HEK293 (cell line): ENCODE measurements around the gene TNKS2.

Experiments used
- CTCF ChIA-PET: fragments of 350-600 bp; formaldehyde crosslinking; extraction: SDS; loops from one replicate; lab custom pipeline; 2021; ENCODE audit warnings: antibody characterized with exemption; lab: Yijun Ruan, JAX
- POLR2A ChIA-PET: fragments of 300-600 bp; formaldehyde crosslinking; extraction: SDS; loops from one replicate; lab custom pipeline; 2020; ENCODE audit warnings: antibody characterized with exemption, inconsistent platforms; lab: Yijun Ruan, JAX
- H3K27ac ChIP-seq: fragments of 200-500 bp; sonication (Bioruptor generic); 2 replicates; pipeline ENCODE4 v1.5.1; 2014; ENCODE audit warnings: low read depth, low read length, control low read depth, inconsistent platforms; ENCODE audit errors: extremely low read depth
- H3K36me3 ChIP-seq, 2 experiments: fragments of 200-500 bp in 1 of 2; sonication (Bioruptor generic) in 1 of 2; 1 replicate in 1 of 2; 2 replicates in 1 of 2; pipeline ENCODE4 v1.5.1; 2014 to 2017; ENCODE audit warnings: inconsistent platforms in 2 of 2, low read length in 2 of 2; ENCODE audit not compliant: control insufficient read depth in 2 of 2, insufficient read depth in 1 of 2
- H3K4me1 ChIP-seq: fragments of 200-500 bp; sonication (Bioruptor generic); 2 replicates; pipeline ENCODE4 v1.5.1; 2014; ENCODE audit warnings: mild to moderate bottlenecking, low read length, inconsistent platforms; ENCODE audit not compliant: control insufficient read depth, insufficient read depth
- H3K4me3 ChIP-seq: 2 replicates; pipeline ENCODE4 v1.5.1; 2011; ENCODE audit warnings: low read depth, mild to moderate bottlenecking, control low read depth, low read length, moderate library complexity
- H3K9me3 ChIP-seq: fragments of 200-500 bp; sonication (Bioruptor generic); 2 replicates; pipeline ENCODE4 v1.5.1; 2014; ENCODE audit warnings: low read depth, low read length, inconsistent platforms; ENCODE audit not compliant: control insufficient read depth, insufficient read depth
- BCL11A ChIP-seq: fragments of 450-650 bp; formaldehyde crosslinking; IDR thresholded peaks from 2 replicates; pipeline ENCODE4 v1.5.1; 2016; ENCODE audit warnings: low read depth, missing biosample characterization, missing genetic modification characterization
- GLI2 ChIP-seq: fragments of 450-650 bp; formaldehyde crosslinking; IDR thresholded peaks from 2 replicates; pipeline ENCODE4; 2017; ENCODE audit warnings: missing biosample characterization, missing genetic modification characterization, low read depth, borderline replicate concordance
- GLIS2 ChIP-seq: fragments of 450-650 bp; formaldehyde crosslinking; IDR thresholded peaks from 2 replicates; pipeline ENCODE4 v1.5.1; 2016; ENCODE audit warnings: missing biosample characterization, missing genetic modification characterization
- HOXA7 ChIP-seq: sonication (generic); formaldehyde crosslinking; IDR thresholded peaks from 2 replicates; pipeline ENCODE4 v1.8.1; 2022; ENCODE audit warnings: missing genetic modification reagents, borderline replicate concordance
- KLF7 ChIP-seq: fragments of 450-650 bp; formaldehyde crosslinking; IDR thresholded peaks from 2 replicates; pipeline ENCODE4 v1.5.1; 2016; ENCODE audit warnings: missing biosample characterization, missing genetic modification characterization, borderline replicate concordance
- SCRT1 ChIP-seq: fragments of 450-650 bp; formaldehyde crosslinking; IDR thresholded peaks from 2 replicates; pipeline ENCODE4 v1.5.1; 2016; ENCODE audit warnings: missing biosample characterization, missing genetic modification characterization, borderline replicate concordance
- YY2 ChIP-seq: fragments of 450-650 bp; formaldehyde crosslinking; IDR thresholded peaks from 2 replicates; pipeline ENCODE4 v1.5.1; 2016; ENCODE audit warnings: missing biosample characterization, missing genetic modification characterization
- ZBTB8A ChIP-seq: fragments of 450-650 bp; formaldehyde crosslinking; IDR thresholded peaks from 2 replicates; pipeline ENCODE4 v1.5.1; 2016; ENCODE audit warnings: missing biosample characterization, missing genetic modification characterization
- ZIC2 ChIP-seq: fragments of 450-650 bp; formaldehyde crosslinking; IDR thresholded peaks from 2 replicates; pipeline ENCODE4 v1.5.1; 2016; ENCODE audit warnings: missing biosample characterization, missing genetic modification characterization
- ZNF10 ChIP-seq: fragments of 450-650 bp; formaldehyde crosslinking; IDR thresholded peaks from 2 replicates; pipeline ENCODE4 v1.5.1; 2017; ENCODE audit warnings: missing biosample characterization, missing genetic modification characterization
- ZNF114 ChIP-seq: fragments of 450-650 bp; formaldehyde crosslinking; IDR thresholded peaks from 2 replicates; pipeline ENCODE4 v1.5.0; 2017; ENCODE audit warnings: missing biosample characterization, missing genetic modification characterization
- ZNF202 ChIP-seq: fragments of 450-650 bp; formaldehyde crosslinking; IDR thresholded peaks from 2 replicates; pipeline ENCODE4 v1.5.1; 2016; ENCODE audit warnings: missing biosample characterization, missing genetic modification characterization, borderline replicate concordance
- ZNF214 ChIP-seq: fragments of 450-650 bp; formaldehyde crosslinking; IDR thresholded peaks from 2 replicates; pipeline ENCODE4 v1.5.1; 2017; ENCODE audit warnings: missing biosample characterization, mild to moderate bottlenecking, missing genetic modification characterization, borderline replicate concordance
- ZNF394 ChIP-seq: fragments of 450-650 bp; formaldehyde crosslinking; IDR thresholded peaks from 2 replicates; pipeline ENCODE4 v1.5.1; 2016; ENCODE audit warnings: missing biosample characterization, missing genetic modification characterization, mild to moderate bottlenecking, moderate library complexity, borderline replicate concordance
- ZNF416 ChIP-seq: fragments of 450-650 bp; formaldehyde crosslinking; IDR thresholded peaks from 2 replicates; pipeline ENCODE4 v1.5.1; 2016; ENCODE audit warnings: missing biosample characterization, missing genetic modification characterization
- ZNF423 ChIP-seq: fragments of 450-650 bp; formaldehyde crosslinking; IDR thresholded peaks from 2 replicates; pipeline ENCODE4 v1.5.1; 2016; ENCODE audit warnings: missing biosample characterization, missing genetic modification characterization
- ZNF514 ChIP-seq: fragments of 450-650 bp; formaldehyde crosslinking; IDR thresholded peaks from 2 replicates; pipeline ENCODE4 v1.5.1; 2016; ENCODE audit warnings: missing biosample characterization, missing genetic modification characterization
- ZNF530 ChIP-seq: fragments of 450-650 bp; formaldehyde crosslinking; IDR thresholded peaks from 2 replicates; pipeline ENCODE4 v1.5.1; 2016; ENCODE audit warnings: low read depth, missing biosample characterization, missing genetic modification characterization
- ZNF549 ChIP-seq: fragments of 450-650 bp; IDR thresholded peaks from 2 replicates; pipeline ENCODE4 v1.5.1; 2018; ENCODE audit warnings: missing biosample characterization, missing genetic modification characterization, mild to moderate bottlenecking, inconsistent platforms, moderate library complexity
- ZSCAN30 ChIP-seq: fragments of 450-650 bp; IDR thresholded peaks from 2 replicates; pipeline ENCODE4 v1.5.1; 2018; ENCODE audit warnings: missing biosample characterization, mild to moderate bottlenecking, missing genetic modification characterization, moderate library complexity
- TF ChIP-seq, protein P1 (sequence below): fragments of 450-650 bp; formaldehyde crosslinking; IDR thresholded peaks from 2 replicates; pipeline ENCODE4 v1.5.1; 2016; ENCODE audit warnings: missing biosample characterization, missing genetic modification characterization
- TF ChIP-seq, protein P2 (sequence below): fragments of 450-650 bp; formaldehyde crosslinking; IDR thresholded peaks from 2 replicates; pipeline ENCODE4 v1.5.1; 2016; ENCODE audit warnings: missing biosample characterization, missing genetic modification characterization
- TF ChIP-seq, protein P3 (sequence below): fragments of 450-650 bp; IDR thresholded peaks from 2 replicates; pipeline ENCODE4 v1.5.1; 2018; ENCODE audit warnings: missing biosample characterization, mild to moderate bottlenecking, missing genetic modification characterization
- TF ChIP-seq, protein P4 (sequence below): fragments of 450-650 bp; IDR thresholded peaks from 2 replicates; pipeline ENCODE4 v1.5.1; 2018; ENCODE audit warnings: missing biosample characterization, missing genetic modification characterization
- TF ChIP-seq, protein P5 (sequence below): fragments of 450-650 bp; formaldehyde crosslinking; IDR thresholded peaks from 2 replicates; pipeline ENCODE4 v1.5.1; 2016; ENCODE audit warnings: missing biosample characterization, missing genetic modification characterization
- TF ChIP-seq, protein P6 (sequence below): fragments of 450-650 bp; formaldehyde crosslinking; IDR thresholded peaks from 2 replicates; pipeline ENCODE4 v1.5.0; 2017; ENCODE audit warnings: missing biosample characterization, missing genetic modification characterization, borderline replicate concordance

Gene TNKS2

DNA sequence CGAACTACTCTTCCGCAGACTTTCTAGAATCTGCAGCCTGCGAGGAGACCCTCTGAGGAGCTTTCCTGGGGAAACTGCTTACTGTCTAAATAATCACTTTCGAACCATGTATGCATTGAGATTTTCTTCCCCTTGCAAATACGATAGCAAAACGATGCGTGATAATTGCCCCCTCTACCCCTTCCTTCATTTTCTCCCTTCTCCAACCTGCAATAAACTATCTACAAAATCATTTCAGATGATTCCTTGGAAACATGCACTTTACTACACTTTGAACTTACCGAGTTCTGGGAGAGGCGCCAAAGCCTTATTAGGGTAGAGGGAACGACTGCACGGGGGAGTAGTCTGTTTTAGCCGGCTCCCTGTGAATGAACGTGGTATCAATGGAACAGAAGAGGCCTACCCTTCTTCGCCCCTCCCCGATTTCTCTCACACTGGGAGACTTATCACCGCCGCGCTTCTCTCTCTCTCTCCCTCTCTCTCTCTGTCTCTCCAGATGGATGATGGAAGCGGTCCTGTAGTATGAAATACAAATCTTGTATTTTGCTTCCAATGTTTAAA is 111.0 kb downstream of the TNKS2 start, which contains the start of gene FGFBP3:
FGFBP3 (minus strand) TSS at position 370 of the 561 bp plus-strand sequence. CDS start 517 bp downstream, outside the sequence.
- peaks cover 2% of the 10 kb centered on the region; the same call in 1 of the 2 replicates for H3K4me1 ChIP-seq
- CTCF ChIA-PET = interaction anchor here (0.6 to 1.7 kb wide), 8 partner anchors 26 to 280 kb away, joined by 3 to 6 read pairs (median 4); no protein-coding TSS in a partner anchor
- H3K4me3 ChIP-seq = peak within 1 kb of the TSS; percentile 56
- H3K27ac ChIP-seq = peak within 1 kb of the TSS; percentile 79; the same call in 1 of the 2 replicates
- POLR2A ChIA-PET = interaction anchor here (0.6 to 2.8 kb wide), 6 partner anchors 11 to 940 kb away, joined by 3 to 18 read pairs (median 7); partner anchors contain the start of gene BTAF1
- no peaks in the 10 kb centered on the region for H3K9me3 ChIP-seq
- peaks cover 0 to 3% of the 10 kb centered on the region in 2 experiments; a peak in 1 of 3 replicates for H3K36me3 ChIP-seq
- peak; percentile 56; the same call in 1 of the 2 replicates for TF ChIP-seq GLIS2 (tag by site-specific recombination)
- TF ChIP-seq HOXA7 (CRISPR knock-in tag) = no peak
- TF ChIP-seq, protein P1, sequence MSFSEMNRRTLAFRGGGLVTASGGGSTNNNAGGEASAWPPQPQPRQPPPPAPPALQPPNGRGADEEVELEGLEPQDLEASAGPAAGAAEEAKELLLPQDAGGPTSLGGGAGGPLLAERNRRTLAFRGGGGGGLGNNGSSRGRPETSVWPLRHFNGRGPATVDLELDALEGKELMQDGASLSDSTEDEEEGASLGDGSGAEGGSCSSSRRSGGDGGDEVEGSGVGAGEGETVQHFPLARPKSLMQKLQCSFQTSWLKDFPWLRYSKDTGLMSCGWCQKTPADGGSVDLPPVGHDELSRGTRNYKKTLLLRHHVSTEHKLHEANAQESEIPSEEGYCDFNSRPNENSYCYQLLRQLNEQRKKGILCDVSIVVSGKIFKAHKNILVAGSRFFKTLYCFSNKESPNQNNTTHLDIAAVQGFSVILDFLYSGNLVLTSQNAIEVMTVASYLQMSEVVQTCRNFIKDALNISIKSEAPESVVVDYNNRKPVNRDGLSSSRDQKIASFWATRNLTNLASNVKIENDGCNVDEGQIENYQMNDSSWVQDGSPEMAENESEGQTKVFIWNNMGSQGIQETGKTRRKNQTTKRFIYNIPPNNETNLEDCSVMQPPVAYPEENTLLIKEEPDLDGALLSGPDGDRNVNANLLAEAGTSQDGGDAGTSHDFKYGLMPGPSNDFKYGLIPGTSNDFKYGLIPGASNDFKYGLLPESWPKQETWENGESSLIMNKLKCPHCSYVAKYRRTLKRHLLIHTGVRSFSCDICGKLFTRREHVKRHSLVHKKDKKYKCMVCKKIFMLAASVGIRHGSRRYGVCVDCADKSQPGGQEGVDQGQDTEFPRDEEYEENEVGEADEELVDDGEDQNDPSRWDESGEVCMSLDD (tag by site-specific recombination) = no peak
- TF ChIP-seq, protein P2, sequence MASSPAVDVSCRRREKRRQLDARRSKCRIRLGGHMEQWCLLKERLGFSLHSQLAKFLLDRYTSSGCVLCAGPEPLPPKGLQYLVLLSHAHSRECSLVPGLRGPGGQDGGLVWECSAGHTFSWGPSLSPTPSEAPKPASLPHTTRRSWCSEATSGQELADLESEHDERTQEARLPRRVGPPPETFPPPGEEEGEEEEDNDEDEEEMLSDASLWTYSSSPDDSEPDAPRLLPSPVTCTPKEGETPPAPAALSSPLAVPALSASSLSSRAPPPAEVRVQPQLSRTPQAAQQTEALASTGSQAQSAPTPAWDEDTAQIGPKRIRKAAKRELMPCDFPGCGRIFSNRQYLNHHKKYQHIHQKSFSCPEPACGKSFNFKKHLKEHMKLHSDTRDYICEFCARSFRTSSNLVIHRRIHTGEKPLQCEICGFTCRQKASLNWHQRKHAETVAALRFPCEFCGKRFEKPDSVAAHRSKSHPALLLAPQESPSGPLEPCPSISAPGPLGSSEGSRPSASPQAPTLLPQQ (tag by site-specific recombination) = no peak
- TF ChIP-seq ZNF114 (tag by site-specific recombination) = no peak
- TF ChIP-seq ZNF394 (tag by site-specific recombination) = 0 out of 2 replicates have a peak, but pooled peaks have one; percentile 22
- TF ChIP-seq GLI2 (tag by site-specific recombination) = no peak
- peak; percentile 26; the same call in 1 of the 2 replicates for TF ChIP-seq ZIC2
- no peak; the same call in 1 of the 2 replicates for TF ChIP-seq KLF7
- TF ChIP-seq, protein P3, sequence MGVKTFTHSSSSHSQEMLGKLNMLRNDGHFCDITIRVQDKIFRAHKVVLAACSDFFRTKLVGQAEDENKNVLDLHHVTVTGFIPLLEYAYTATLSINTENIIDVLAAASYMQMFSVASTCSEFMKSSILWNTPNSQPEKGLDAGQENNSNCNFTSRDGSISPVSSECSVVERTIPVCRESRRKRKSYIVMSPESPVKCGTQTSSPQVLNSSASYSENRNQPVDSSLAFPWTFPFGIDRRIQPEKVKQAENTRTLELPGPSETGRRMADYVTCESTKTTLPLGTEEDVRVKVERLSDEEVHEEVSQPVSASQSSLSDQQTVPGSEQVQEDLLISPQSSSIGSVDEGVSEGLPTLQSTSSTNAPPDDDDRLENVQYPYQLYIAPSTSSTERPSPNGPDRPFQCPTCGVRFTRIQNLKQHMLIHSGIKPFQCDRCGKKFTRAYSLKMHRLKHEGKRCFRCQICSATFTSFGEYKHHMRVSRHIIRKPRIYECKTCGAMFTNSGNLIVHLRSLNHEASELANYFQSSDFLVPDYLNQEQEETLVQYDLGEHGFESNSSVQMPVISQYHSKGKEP (tag by site-specific recombination) = no peak
- TF ChIP-seq YY2 = no peak
- TF ChIP-seq ZBTB8A (tag by site-specific recombination) = peak; percentile 2; the same call in 1 of the 2 replicates
- no peak for TF ChIP-seq ZNF514 (tag by site-specific recombination)
- TF ChIP-seq ZNF214 (tag by site-specific recombination) = no peak
- TF ChIP-seq BCL11A = 0 out of 2 replicates have a peak, but pooled peaks have one; percentile 2
- no peak for TF ChIP-seq ZNF530 (tag by site-specific recombination)
- TF ChIP-seq ZNF202 (tag by site-specific recombination) = no peak
- TF ChIP-seq, protein P4, sequence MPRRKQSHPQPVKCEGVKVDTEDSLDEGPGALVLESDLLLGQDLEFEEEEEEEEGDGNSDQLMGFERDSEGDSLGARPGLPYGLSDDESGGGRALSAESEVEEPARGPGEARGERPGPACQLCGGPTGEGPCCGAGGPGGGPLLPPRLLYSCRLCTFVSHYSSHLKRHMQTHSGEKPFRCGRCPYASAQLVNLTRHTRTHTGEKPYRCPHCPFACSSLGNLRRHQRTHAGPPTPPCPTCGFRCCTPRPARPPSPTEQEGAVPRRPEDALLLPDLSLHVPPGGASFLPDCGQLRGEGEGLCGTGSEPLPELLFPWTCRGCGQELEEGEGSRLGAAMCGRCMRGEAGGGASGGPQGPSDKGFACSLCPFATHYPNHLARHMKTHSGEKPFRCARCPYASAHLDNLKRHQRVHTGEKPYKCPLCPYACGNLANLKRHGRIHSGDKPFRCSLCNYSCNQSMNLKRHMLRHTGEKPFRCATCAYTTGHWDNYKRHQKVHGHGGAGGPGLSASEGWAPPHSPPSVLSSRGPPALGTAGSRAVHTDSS = no peak
- TF ChIP-seq ZNF423 (tag by site-specific recombination) = no peak
- TF ChIP-seq ZNF10 (tag by site-specific recombination) = 0 out of 2 replicates have a peak, but pooled peaks have one; percentile 6
- TF ChIP-seq, protein P5, sequence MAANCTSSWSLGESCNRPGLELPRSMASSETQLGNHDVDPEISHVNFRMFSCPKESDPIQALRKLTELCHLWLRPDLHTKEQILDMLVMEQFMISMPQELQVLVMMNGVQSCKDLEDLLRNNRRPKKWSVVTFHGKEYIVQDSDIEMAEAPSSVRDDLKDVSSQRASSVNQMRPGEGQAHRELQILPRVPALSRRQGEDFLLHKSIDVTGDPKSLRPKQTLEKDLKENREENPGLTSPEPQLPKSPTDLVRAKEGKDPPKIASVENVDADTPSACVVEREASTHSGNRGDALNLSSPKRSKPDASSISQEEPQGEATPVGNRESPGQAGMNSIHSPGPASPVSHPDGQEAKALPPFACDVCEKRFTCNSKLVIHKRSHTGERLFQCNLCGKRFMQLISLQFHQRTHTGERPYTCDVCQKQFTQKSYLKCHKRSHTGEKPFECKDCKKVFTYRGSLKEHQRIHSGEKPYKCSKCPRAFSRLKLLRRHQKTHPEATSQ = no peak
- TF ChIP-seq, protein P6, sequence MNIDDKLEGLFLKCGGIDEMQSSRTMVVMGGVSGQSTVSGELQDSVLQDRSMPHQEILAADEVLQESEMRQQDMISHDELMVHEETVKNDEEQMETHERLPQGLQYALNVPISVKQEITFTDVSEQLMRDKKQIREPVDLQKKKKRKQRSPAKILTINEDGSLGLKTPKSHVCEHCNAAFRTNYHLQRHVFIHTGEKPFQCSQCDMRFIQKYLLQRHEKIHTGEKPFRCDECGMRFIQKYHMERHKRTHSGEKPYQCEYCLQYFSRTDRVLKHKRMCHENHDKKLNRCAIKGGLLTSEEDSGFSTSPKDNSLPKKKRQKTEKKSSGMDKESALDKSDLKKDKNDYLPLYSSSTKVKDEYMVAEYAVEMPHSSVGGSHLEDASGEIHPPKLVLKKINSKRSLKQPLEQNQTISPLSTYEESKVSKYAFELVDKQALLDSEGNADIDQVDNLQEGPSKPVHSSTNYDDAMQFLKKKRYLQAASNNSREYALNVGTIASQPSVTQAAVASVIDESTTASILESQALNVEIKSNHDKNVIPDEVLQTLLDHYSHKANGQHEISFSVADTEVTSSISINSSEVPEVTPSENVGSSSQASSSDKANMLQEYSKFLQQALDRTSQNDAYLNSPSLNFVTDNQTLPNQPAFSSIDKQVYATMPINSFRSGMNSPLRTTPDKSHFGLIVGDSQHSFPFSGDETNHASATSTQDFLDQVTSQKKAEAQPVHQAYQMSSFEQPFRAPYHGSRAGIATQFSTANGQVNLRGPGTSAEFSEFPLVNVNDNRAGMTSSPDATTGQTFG (tag by site-specific recombination) = no peak
- no peak for TF ChIP-seq ZNF416 (tag by site-specific recombination)
- no peak for TF ChIP-seq ZSCAN30
- TF ChIP-seq SCRT1 (tag by site-specific recombination) = no peak
- no peak for TF ChIP-seq ZNF549
